Measurements from ENCODE around the gene SPATA17.
A peak's percentile ranks its signal among the peaks of the same experiment; 100 is the strongest.

Gene SPATA17

DNA sequence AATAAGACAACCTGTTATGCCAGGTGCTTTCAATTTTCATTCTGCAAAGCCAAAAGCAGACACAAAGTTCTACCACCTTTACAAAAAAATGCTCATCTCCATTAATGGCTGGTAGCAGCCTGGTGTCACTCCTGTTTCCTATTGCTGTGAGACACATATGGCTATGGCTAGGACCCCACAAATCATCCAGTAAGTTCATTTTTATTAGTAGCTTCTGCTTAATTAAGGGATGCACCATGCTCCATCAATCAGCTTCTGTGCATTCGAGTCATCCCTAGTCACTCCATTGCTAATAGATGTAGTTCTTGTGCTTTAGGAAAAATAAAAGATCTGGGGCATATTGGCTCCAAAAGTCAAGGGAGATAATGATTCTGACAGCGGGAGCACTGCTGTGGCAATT, 257.2 kb downstream of the SPATA17 start:
- TF ChIP-seq ZC3H10 (CRISPR knock-in tag; IDR thresholded peaks at IDR 0.05) (no peak), ZNF565 (CRISPR knock-in tag; conservative IDR thresholded peaks at IDR 0.05; ENCODE audit: low read depth) (no peak), PPARA (CRISPR knock-in tag; IDR thresholded peaks at IDR 0.05; ENCODE audit: borderline replicate concordance) (no peak), RARB (CRISPR knock-in tag; IDR thresholded peaks at IDR 0.05) (no peak)
- ATAC-seq: no peak

DNA sequence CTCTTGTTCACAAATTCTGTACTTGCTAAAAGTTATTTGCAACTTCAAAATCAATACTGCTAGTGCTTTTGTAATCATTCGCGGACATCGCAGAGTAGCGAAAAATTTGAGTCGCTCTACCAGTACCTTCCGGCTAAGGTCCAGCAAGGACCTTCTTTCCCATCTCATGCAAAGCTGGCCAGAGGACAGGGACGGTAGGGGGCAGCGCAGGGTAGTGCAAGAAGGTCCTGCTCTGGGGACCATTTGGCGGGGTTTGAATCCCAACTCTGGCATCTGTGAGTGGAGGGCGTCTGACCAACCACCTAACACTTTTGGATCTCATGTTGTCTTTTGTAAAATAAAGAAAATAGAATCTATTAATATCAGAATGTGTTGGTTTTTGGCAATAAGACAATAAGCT, 258.3 kb downstream of the SPATA17 start:
- ATAC-seq: no peak
- TF ChIP-seq ZNF565 (CRISPR knock-in tag; conservative IDR thresholded peaks at IDR 0.05; ENCODE audit: low read depth) (no peak), ZNF70 (CRISPR knock-in tag; IDR thresholded peaks at IDR 0.05) (no peak), PPARA (CRISPR knock-in tag; IDR thresholded peaks at IDR 0.05; ENCODE audit: borderline replicate concordance) (no peak), ESRRG (CRISPR knock-in tag; IDR thresholded peaks at IDR 0.05) (no peak), ZFP30 (CRISPR knock-in tag; IDR thresholded peaks at IDR 0.05) (no peak), RARB (CRISPR knock-in tag; IDR thresholded peaks at IDR 0.05) (no peak), ARNTL (CRISPR knock-in tag; IDR thresholded peaks at IDR 0.05; ENCODE audit: borderline replicate concordance, low read depth) (no peak), ZFP3 (CRISPR knock-in tag; IDR thresholded peaks at IDR 0.05) (no peak), OSR1 (CRISPR knock-in tag; IDR thresholded peaks at IDR 0.05) (no peak), TOX (CRISPR knock-in tag; IDR thresholded peaks at IDR 0.05; ENCODE audit: borderline replicate concordance) (no peak), ZC3H10 (CRISPR knock-in tag; IDR thresholded peaks at IDR 0.05) (no peak), ZNF8 (CRISPR knock-in tag; IDR thresholded peaks at IDR 0.05) (no peak), ISL1 (CRISPR knock-in tag; IDR thresholded peaks at IDR 0.05) (no peak)
- TF ChIP-seq, protein P1, sequence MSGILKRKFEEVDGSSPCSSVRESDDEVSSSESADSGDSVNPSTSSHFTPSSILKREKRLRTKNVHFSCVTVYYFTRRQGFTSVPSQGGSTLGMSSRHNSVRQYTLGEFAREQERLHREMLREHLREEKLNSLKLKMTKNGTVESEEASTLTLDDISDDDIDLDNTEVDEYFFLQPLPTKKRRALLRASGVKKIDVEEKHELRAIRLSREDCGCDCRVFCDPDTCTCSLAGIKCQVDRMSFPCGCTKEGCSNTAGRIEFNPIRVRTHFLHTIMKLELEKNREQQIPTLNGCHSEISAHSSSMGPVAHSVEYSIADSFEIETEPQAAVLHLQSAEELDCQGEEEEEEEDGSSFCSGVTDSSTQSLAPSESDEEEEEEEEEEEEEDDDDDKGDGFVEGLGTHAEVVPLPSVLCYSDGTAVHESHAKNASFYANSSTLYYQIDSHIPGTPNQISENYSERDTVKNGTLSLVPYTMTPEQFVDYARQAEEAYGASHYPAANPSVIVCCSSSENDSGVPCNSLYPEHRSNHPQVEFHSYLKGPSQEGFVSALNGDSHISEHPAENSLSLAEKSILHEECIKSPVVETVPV (CRISPR knock-in tag; IDR thresholded peaks at IDR 0.05): no peak
- TF ChIP-seq, protein P2, sequence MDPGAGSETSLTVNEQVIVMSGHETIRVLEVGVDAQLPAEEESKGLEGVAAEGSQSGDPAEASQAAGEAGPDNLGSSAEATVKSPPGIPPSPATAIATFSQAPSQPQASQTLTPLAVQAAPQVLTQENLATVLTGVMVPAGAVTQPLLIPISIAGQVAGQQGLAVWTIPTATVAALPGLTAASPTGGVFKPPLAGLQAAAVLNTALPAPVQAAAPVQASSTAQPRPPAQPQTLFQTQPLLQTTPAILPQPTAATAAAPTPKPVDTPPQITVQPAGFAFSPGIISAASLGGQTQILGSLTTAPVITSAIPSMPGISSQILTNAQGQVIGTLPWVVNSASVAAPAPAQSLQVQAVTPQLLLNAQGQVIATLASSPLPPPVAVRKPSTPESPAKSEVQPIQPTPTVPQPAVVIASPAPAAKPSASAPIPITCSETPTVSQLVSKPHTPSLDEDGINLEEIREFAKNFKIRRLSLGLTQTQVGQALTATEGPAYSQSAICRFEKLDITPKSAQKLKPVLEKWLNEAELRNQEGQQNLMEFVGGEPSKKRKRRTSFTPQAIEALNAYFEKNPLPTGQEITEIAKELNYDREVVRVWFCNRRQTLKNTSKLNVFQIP (CRISPR knock-in tag; IDR thresholded peaks at IDR 0.05; ENCODE audit: borderline replicate concordance, low read depth): no peak

DNA sequence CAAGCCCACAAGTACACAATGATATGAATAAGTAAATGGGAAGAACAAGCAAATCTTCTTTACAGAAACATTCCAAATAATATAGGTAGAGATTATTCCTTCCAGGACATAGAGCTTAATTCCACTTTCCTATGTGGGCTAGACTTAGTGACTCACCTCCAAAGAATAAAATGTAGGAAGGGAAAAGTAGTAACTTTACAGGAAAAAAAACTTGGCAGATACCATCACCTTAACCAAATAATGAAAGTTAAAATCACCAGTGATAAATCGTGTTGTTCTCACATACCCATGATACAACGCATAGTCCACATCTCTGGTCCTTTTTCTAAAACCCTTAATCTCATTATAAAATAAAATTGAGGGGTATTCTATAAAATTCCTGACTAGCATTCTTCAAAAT, 260.8 kb downstream of the SPATA17 start:
- ATAC-seq: peak; percentile 32; the same call in 2 of the 3 replicates
- TF ChIP-seq SNAI2 (CRISPR knock-in tag; IDR thresholded peaks at IDR 0.05) (no peak), ZNF565 (CRISPR knock-in tag; conservative IDR thresholded peaks at IDR 0.05; ENCODE audit: low read depth) (no peak)
- TF ChIP-seq, protein P2 (CRISPR knock-in tag; IDR thresholded peaks at IDR 0.05; ENCODE audit: borderline replicate concordance, low read depth): peak; percentile 54; the same call in 1 of the 2 replicates

DNA sequence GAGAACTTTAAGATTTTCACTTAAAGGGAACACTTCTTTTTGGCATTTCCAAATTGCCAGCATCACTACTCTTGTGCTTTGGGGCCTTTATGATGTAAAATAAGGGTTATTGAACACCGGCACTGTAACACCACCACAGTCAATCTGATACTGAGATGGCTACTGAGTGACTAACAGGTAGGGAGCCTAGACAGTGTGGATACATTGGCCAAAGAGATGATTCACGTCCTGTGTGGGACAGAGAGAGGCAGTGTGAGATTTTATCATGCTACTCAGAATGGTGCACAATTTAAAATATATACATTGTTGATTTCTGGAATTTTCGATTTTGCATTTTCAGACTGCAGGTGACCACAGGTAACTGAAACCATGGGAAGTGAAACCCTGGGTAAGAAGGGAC, 261.6 kb downstream of the SPATA17 start:
- ATAC-seq: peak; percentile 61
- TF ChIP-seq ZNF8 (CRISPR knock-in tag; IDR thresholded peaks at IDR 0.05): no peak
- TF ChIP-seq ZC3H10 (CRISPR knock-in tag; IDR thresholded peaks at IDR 0.05): no peak
- TF ChIP-seq ZNF565 (CRISPR knock-in tag; conservative IDR thresholded peaks at IDR 0.05; ENCODE audit: low read depth): no peak
- TF ChIP-seq BACH2 (CRISPR knock-in tag; IDR thresholded peaks at IDR 0.05; ENCODE audit: borderline replicate concordance): no peak
- TF ChIP-seq ZNF70 (CRISPR knock-in tag; IDR thresholded peaks at IDR 0.05): no peak
- TF ChIP-seq ARNTL (CRISPR knock-in tag; IDR thresholded peaks at IDR 0.05; ENCODE audit: borderline replicate concordance, low read depth): no peak
- TF ChIP-seq TOX (CRISPR knock-in tag; IDR thresholded peaks at IDR 0.05; ENCODE audit: borderline replicate concordance): no peak
- TF ChIP-seq GLIS3 (CRISPR knock-in tag; IDR thresholded peaks at IDR 0.05): no peak
- TF ChIP-seq, protein P3, sequence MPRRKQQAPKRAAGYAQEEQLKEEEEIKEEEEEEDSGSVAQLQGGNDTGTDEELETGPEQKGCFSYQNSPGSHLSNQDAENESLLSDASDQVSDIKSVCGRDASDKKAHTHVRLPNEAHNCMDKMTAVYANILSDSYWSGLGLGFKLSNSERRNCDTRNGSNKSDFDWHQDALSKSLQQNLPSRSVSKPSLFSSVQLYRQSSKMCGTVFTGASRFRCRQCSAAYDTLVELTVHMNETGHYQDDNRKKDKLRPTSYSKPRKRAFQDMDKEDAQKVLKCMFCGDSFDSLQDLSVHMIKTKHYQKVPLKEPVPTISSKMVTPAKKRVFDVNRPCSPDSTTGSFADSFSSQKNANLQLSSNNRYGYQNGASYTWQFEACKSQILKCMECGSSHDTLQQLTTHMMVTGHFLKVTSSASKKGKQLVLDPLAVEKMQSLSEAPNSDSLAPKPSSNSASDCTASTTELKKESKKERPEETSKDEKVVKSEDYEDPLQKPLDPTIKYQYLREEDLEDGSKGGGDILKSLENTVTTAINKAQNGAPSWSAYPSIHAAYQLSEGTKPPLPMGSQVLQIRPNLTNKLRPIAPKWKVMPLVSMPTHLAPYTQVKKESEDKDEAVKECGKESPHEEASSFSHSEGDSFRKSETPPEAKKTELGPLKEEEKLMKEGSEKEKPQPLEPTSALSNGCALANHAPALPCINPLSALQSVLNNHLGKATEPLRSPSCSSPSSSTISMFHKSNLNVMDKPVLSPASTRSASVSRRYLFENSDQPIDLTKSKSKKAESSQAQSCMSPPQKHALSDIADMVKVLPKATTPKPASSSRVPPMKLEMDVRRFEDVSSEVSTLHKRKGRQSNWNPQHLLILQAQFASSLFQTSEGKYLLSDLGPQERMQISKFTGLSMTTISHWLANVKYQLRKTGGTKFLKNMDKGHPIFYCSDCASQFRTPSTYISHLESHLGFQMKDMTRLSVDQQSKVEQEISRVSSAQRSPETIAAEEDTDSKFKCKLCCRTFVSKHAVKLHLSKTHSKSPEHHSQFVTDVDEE (CRISPR knock-in tag; IDR thresholded peaks at IDR 0.05): no peak
- TF ChIP-seq, protein P4, sequence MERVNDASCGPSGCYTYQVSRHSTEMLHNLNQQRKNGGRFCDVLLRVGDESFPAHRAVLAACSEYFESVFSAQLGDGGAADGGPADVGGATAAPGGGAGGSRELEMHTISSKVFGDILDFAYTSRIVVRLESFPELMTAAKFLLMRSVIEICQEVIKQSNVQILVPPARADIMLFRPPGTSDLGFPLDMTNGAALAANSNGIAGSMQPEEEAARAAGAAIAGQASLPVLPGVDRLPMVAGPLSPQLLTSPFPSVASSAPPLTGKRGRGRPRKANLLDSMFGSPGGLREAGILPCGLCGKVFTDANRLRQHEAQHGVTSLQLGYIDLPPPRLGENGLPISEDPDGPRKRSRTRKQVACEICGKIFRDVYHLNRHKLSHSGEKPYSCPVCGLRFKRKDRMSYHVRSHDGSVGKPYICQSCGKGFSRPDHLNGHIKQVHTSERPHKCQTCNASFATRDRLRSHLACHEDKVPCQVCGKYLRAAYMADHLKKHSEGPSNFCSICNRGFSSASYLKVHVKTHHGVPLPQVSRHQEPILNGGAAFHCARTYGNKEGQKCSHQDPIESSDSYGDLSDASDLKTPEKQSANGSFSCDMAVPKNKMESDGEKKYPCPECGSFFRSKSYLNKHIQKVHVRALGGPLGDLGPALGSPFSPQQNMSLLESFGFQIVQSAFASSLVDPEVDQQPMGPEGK (CRISPR knock-in tag; IDR thresholded peaks at IDR 0.05; ENCODE audit: borderline replicate concordance): no peak
- TF ChIP-seq ZFP30 (CRISPR knock-in tag; IDR thresholded peaks at IDR 0.05): no peak
- TF ChIP-seq RARB (CRISPR knock-in tag; IDR thresholded peaks at IDR 0.05): no peak
- no peak for TF ChIP-seq SNAI2 (CRISPR knock-in tag; IDR thresholded peaks at IDR 0.05)

Measured in SK-N-SH treated with all-trans-retinoic acid at 6 μM for 48 hours (cell line).